LNCaP clone FGC (cell line): ENCODE results near the gene HOXC11.

Experiments
- DNase-seq: peaks from one replicate; pipeline ENCODE4 v3.0.0-alpha.2; 2011; ENCODE audit warnings: low read depth
- H3K4me3 ChIP-seq: 2 replicates; pipeline ENCODE4 v1.5.1; 2011; ENCODE audit warnings: mild to moderate bottlenecking, low read depth, low read length, control low read depth
- TF ChIP-seq, protein P1 (sequence below): IDR thresholded peaks from 2 replicates; pipeline ENCODE4 v1.5.1; 2012; ENCODE audit warnings: mild to moderate bottlenecking; ENCODE audit not compliant: control insufficient read depth, insufficient read depth; ENCODE audit errors: extremely low read depth

Gene HOXC11

DNA sequence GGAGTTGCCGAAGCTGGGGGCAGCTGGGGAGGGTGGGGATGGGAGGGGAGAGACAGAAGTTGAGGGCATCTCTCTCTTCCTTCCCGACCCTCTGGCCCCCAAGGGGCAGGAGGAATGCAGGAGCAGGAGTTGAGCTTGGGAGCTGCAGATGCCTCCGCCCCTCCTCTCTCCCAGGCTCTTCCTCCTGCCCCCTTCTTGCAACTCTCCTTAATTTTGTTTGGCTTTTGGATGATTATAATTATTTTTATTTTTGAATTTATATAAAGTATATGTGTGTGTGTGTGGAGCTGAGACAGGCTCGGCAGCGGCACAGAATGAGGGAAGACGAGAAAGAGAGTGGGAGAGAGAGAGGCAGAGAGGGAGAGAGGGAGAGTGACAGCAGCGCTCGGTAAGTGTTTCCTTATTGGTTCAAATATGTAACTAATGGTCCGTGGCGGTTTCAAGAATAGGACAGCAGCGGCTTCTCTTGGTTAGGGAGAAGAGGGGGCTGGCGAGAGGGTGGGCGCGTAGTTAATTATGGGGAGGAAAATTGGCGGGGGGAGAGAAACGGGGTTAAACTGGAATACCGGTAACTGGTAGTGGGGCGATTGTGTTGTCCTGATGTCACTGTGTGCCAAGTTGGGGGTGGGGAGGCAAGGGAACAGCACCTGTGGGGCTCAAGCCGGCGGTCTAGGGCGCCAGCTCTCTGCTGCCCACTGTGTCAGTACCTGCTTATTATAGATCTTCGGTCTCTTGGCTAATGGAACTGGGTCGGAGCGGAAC lies 44.3 kb downstream of the HOXC11 start:
- peak overlapping the region; percentile 95 for H3K4me3 ChIP-seq
- DNase-seq = no peak
- TF ChIP-seq, protein P1, sequence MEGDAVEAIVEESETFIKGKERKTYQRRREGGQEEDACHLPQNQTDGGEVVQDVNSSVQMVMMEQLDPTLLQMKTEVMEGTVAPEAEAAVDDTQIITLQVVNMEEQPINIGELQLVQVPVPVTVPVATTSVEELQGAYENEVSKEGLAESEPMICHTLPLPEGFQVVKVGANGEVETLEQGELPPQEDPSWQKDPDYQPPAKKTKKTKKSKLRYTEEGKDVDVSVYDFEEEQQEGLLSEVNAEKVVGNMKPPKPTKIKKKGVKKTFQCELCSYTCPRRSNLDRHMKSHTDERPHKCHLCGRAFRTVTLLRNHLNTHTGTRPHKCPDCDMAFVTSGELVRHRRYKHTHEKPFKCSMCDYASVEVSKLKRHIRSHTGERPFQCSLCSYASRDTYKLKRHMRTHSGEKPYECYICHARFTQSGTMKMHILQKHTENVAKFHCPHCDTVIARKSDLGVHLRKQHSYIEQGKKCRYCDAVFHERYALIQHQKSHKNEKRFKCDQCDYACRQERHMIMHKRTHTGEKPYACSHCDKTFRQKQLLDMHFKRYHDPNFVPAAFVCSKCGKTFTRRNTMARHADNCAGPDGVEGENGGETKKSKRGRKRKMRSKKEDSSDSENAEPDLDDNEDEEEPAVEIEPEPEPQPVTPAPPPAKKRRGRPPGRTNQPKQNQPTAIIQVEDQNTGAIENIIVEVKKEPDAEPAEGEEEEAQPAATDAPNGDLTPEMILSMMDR = no peak

DNA sequence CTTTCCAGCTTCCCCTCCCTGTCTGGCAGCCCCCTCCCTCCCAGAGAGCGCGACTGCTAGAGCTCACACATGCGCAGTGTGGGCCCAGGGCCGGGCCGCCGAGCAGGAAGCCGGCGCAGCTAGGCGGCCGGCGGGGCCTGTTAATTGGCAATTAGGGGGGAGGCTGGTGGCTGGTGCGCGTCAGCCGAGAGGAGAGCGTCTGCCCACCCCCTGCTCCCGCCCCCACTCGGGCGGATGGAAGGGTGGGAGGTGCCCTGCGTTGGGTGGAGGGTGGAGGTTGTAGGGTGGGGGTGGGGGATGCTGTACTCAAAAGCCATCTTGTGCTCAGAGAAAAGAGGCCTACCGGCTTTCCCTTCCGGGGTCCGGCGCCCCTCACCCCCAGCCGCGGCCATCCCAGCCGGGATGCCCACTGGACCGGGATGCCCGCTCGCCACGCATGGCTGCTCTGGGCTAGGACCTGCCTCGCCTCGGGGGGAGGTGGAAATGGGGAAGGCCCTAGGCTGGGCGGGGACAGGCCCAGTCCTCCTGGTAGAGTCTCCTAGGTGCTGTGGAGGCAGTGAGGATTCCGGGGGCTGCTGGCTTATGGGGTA lies 45.0 kb downstream of the HOXC11 start:
- TF ChIP-seq, protein P1 = no peak
- peak overlapping the region; percentile 95 for H3K4me3 ChIP-seq
- DNase-seq = no peak

DNA sequence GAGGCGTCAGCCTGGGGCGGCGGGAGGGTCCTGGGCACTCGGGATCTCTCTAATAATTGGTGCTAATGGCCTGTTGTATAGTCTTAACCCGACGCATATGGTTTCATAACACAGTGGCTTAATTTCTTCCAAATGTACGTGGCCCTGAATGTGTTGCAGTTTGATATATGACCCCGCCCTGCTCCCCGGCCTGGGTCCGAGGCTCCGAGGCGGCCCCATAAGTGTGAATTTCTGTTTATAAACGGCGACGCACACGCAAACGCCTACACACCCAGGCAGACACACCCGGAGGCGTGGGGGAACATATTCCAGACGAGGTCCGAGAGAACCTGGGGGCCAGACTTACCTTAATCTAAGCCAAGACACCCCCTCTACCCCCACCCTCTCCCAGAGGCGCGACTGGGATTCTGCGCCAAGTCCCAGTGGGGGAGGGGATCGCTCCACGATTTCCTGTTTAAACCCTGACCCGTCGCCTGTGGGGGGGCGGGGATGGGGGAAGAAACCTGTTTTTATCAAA lies 45.6 kb downstream of the HOXC11 start:
- peak overlapping the region; percentile 95 for H3K4me3 ChIP-seq
- DNase-seq = no peak
- TF ChIP-seq, protein P1 = no peak

- H3K4me3 ChIP-seq = peak overlapping the region; percentile 95; the same call in 1 of the 2 replicates
- no peak for DNase-seq
- TF ChIP-seq, protein P1 = no peak
These were observed 46.3 kb downstream of the HOXC11 start for GRCh38 chr12:54019091-54019811.

GRCh38 chr12:54019924-54020590 lies 47.1 kb downstream of the HOXC11 start:
- TF ChIP-seq, protein P1 = no peak
- DNase-seq = no peak
- no peak overlapping the region for H3K4me3 ChIP-seq

GRCh38 chr12:54020591-54021405 lies 47.9 kb downstream of the HOXC11 start:
- DNase-seq = no peak
- 0 out of 2 replicates have a peak overlapping the region, but pooled peaks have one; percentile 6 for H3K4me3 ChIP-seq
- TF ChIP-seq, protein P1 = no peak
